ENCODE results near the gene MICB. TPM values are rescaled to one million over a fixed set of nuclear protein-coding genes. Genes with fewer than 3 reads are reported as not detected.

The MICB gene
- total and polyA plus RNA-seq, 7 donors, result 0.71 to 7.7 (median 1.5) TPM

DNA sequence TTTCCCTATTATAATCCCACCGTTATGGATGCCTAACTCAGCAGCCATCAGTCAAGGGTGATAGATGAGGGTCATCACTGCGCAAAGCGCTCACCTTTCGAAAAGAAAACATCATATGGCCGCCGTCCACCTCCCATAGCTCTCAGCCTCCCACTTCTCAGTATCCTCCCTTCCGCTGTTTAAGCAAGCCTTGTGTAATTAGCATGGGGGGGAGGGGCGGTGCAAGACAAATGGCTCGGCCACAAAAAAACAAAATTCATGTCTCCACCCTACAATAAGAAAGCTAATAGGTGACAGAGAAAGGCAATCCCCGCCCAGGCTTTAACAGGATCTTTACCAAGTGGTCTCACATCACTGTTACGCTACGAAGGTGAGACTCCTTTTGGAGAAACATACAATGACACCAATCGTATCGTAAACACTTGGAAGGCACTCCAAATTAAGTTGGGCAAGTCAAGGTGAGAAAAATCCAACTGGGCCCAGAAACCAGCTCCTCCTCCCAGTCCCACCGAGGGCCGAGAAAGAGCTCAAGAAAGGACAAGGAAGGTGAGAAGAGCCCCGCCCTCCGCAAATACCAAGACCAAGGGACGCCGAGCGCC, 43.2 kb downstream of the MICB start:
- H3K27me3 ChIP-seq, result no peaks in the 10 kb centered on the region
- TF ChIP-seq, protein P1, sequence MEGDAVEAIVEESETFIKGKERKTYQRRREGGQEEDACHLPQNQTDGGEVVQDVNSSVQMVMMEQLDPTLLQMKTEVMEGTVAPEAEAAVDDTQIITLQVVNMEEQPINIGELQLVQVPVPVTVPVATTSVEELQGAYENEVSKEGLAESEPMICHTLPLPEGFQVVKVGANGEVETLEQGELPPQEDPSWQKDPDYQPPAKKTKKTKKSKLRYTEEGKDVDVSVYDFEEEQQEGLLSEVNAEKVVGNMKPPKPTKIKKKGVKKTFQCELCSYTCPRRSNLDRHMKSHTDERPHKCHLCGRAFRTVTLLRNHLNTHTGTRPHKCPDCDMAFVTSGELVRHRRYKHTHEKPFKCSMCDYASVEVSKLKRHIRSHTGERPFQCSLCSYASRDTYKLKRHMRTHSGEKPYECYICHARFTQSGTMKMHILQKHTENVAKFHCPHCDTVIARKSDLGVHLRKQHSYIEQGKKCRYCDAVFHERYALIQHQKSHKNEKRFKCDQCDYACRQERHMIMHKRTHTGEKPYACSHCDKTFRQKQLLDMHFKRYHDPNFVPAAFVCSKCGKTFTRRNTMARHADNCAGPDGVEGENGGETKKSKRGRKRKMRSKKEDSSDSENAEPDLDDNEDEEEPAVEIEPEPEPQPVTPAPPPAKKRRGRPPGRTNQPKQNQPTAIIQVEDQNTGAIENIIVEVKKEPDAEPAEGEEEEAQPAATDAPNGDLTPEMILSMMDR (IDR thresholded peaks at IDR 0.05), result no peak
- TF ChIP-seq POLR2AphosphoS5 (IDR thresholded peaks at IDR 0.05), result no peak
- no peak for TF ChIP-seq POLR2A (IDR thresholded peaks at IDR 0.05)
- peak overlapping the region; percentile 65 to 78 (median 70) for H3K4me3 ChIP-seq
- no peak for DNase-seq
- H3K4me1 ChIP-seq, result peaks cover 0 to 38% (median 37%) of the 10 kb centered on the region in 4 donors
- H3K36me3 ChIP-seq, result peaks cover 22 to 42% (median 36%) of the 10 kb centered on the region in 4 donors
- 1% methylated on average over 21 of the region's 21 CpGs for WGBS, 2 donors
- H3K27ac ChIP-seq, result peak overlapping the region; percentile 92 to 97 (median 96)
- H3K9me3 ChIP-seq, result no peaks in the 10 kb centered on the region
- intact Hi-C loops (cut with DNase I), result loop anchor here (2.0 to 10.0 kb wide), 5 partner anchors 46 to 646 kb away; partner anchors contain the start of genes ABHD16A, LY6G6F, NELFE and SKIC2

DNA sequence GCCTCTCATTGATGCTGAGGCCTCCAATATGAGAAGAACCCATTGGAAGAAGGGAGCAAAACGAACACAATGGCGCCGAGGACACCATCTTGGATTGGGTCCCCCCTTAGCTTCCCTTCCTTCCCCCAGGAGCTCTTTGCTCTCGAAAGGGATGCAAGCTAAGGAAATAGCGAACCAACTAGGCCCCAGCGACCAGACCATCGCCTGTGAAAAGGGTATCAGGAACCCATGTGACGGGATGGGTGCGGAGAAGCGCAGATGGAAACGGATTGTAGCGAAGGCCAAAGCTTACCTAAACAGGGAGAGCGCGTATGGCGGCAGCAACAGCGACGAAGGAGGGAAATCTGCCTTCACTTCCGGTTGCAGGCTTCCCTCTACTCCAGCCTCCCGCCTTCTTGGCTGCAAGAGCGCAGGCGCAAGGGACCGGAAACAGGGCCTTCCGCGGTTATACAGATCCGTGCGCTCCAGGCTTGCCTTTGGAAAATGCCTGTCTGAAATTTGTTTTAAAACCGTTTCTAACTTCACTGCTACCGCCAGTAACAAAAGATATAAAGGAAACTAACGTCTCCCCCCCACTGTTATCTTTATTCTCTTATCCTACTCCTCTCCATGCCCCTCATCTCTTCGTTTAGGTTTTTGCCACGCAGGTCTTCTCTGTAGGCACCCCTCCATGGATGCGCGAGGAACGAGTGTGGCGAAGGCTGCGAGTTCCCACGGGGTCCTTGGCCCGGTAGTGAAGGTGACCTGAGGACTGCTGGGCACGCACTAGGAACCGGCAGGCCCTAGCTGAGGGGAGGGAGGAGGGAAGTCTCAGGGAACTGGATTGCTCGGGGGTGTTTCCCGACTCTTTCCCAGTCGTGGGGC, 43.9 kb downstream of the MICB start, which contains the start of gene DDX39B:
Gene DDX39B (minus strand): TSS at position 346 of the 864 bp plus-strand sequence. CDS start 1,471 bp downstream, outside the sequence.
- peaks cover 0 to 45% (median 37%) of the 10 kb centered on the region in 4 donors for H3K4me1 ChIP-seq
- TF ChIP-seq, protein P1 (IDR thresholded peaks at IDR 0.05), result no peak
- peak; percentile 64 to 77 for TF ChIP-seq POLR2A (IDR thresholded peaks at IDR 0.05)
- peak; percentile 89 to 95 (median 92) for TF ChIP-seq POLR2AphosphoS5 (IDR thresholded peaks at IDR 0.05)
- peak in 1 of 4 donors; percentile 10 for TF ChIP-seq EP300 (IDR thresholded peaks at IDR 0.05)
- intact Hi-C loops (cut with DNase I), result loop anchor here (1.0 to 10.0 kb wide), 6 partner anchors 47 to 645 kb away; partner anchors contain the start of genes ABHD16A, LY6G6F, NELFE and PRRC2A
- peaks cover 16 to 35% (median 30%) of the 10 kb centered on the region in 4 donors for H3K36me3 ChIP-seq
- peak within 1 kb of the TSS; percentile 65 to 78 (median 70) for H3K4me3 ChIP-seq
- DNase-seq, result peak; percentile 99
- peak within 1 kb of the TSS; percentile 92 to 97 (median 96) for H3K27ac ChIP-seq
- 0% methylated on average over 43 of the region's 43 CpGs for WGBS, 2 donors
- no peaks in the 10 kb centered on the region for H3K9me3 ChIP-seq
- H3K27me3 ChIP-seq, result no peaks in the 10 kb centered on the region

DNA sequence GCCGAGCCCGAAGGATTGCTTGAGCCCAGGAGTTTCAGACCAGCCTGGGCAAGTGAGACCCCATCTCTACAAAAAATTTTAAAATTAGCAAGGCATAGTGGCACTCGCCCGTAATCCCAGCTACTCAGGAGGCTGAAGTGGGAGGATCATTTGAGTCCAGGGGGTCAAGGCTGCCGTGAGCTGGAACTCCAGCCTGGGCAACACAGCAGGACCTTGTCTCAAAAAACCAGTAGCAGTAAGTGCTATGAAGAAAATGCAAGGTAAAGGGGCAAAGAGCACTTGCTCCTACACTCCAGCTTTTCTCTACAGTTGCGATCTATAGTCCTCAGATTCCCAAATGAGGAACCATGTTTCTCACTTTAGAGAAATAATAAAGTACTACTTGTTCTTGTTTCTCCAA, 45.7 kb downstream of the MICB start:
- TF ChIP-seq EP300 (IDR thresholded peaks at IDR 0.05) (no peak), POLR2AphosphoS5 (IDR thresholded peaks at IDR 0.05) (no peak), POLR2A (IDR thresholded peaks at IDR 0.05) (no peak)
- TF ChIP-seq, protein P1 (IDR thresholded peaks at IDR 0.05), result no peak
- Histone ChIP-seq H3K27ac (peak overlapping the region in 3 of 4 donors; percentile 95 to 97 (median 96)), H3K4me3 (no peak overlapping the region), H3K4me1 (peaks cover 0 to 51% (median 43%) of the 10 kb centered on the region in 4 donors), H3K27me3 (no peaks in the 10 kb centered on the region), H3K36me3 (peaks cover 11 to 18% (median 16%) of the 10 kb centered on the region in 4 donors), H3K9me3 (no peaks in the 10 kb centered on the region)
- DNase-seq, result no peak
- WGBS, 2 donors, result 95 to 96% methylated on average over 6 of the region's 6 CpGs
- intact Hi-C loops (cut with DNase I), result loop anchor here (5.0 to 10.0 kb wide), 4 partner anchors 161 to 644 kb away; partner anchors contain the start of genes ABHD16A, LY6G6F, NELFE and SKIC2

DNA sequence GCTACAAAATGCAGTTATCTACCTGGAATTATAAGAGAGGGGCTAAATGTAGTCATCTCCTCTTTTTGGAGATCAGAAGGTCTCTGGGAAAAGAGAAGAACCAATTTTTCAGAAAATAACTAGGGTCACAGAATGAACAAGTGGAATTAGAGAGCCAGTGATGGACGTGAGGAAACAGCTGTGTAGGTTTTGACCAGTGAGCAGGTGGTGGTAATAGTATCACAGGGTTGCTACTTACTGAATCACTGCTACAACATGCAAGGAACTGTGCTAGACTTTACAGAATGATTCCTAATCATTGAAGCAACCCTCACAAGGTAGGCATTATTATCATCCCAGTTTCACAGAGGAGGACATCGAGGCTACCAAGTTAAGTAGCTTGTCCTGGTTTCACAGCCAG, 46.7 kb downstream of the MICB start:
- 80 to 87% methylated on average over 2 of the region's 2 CpGs for WGBS, 2 donors
- Histone ChIP-seq H3K4me3 (no peak overlapping the region), H3K9me3 (no peaks in the 10 kb centered on the region), H3K27ac (no peak overlapping the region), H3K27me3 (no peaks in the 10 kb centered on the region), H3K36me3 (peaks cover under 1 to 18% (median 7%) of the 10 kb centered on the region in 4 donors), H3K4me1 (peaks cover 0 to 42% (median 35%) of the 10 kb centered on the region in 4 donors)
- DNase-seq, result no peak
- TF ChIP-seq, protein P1 (IDR thresholded peaks at IDR 0.05), result no peak
- TF ChIP-seq EP300 (IDR thresholded peaks at IDR 0.05) (no peak), POLR2A (IDR thresholded peaks at IDR 0.05) (no peak), POLR2AphosphoS5 (IDR thresholded peaks at IDR 0.05) (no peak)
- intact Hi-C loops (cut with DNase I), result loop anchor here (5.0 to 10.0 kb wide), 5 partner anchors 142 to 643 kb away; partner anchors contain the start of genes ABHD16A, LY6G6F, MICA and NELFE

Data from sigmoid colon (tissue), 7 donors.